A673 (cell line): ENCODE results near the gene PDE9A.

Experiments
- EZH2 ChIP-seq: fragments of 200-600 bp; sonication (generic); IDR thresholded peaks from 2 replicates; pipeline ENCODE4 v1.6.1; 2017; ENCODE audit warnings: borderline replicate concordance, low read depth, mild to moderate bottlenecking, mixed read lengths, antibody characterized with exemption, low read length; ENCODE audit not compliant: poor library complexity, severe bottlenecking
- TF ChIP-seq, protein P1 (sequence below): fragments of 300-800, 200-600 bp; sonication (generic); conservative IDR thresholded peaks from 2 replicates; pipeline ENCODE4 v1.5.1; 2017; ENCODE audit warnings: low read depth, mild to moderate bottlenecking, antibody characterized with exemption, low read length, moderate library complexity, mixed read lengths

- TF ChIP-seq, protein P1, sequence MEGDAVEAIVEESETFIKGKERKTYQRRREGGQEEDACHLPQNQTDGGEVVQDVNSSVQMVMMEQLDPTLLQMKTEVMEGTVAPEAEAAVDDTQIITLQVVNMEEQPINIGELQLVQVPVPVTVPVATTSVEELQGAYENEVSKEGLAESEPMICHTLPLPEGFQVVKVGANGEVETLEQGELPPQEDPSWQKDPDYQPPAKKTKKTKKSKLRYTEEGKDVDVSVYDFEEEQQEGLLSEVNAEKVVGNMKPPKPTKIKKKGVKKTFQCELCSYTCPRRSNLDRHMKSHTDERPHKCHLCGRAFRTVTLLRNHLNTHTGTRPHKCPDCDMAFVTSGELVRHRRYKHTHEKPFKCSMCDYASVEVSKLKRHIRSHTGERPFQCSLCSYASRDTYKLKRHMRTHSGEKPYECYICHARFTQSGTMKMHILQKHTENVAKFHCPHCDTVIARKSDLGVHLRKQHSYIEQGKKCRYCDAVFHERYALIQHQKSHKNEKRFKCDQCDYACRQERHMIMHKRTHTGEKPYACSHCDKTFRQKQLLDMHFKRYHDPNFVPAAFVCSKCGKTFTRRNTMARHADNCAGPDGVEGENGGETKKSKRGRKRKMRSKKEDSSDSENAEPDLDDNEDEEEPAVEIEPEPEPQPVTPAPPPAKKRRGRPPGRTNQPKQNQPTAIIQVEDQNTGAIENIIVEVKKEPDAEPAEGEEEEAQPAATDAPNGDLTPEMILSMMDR: no peak
- no peak for TF ChIP-seq EZH2
These were observed 129.4 kb downstream of the PDE9A start for GRCh38 chr21:42782723-42783242.
